Neural cell (in vitro differentiated cells): ENCODE data around the gene SLC35E3. TPM values are rescaled to one million over a fixed set of nuclear protein-coding genes. Genes with fewer than 3 reads are reported as not detected.

Experiments used
- H2AFZ ChIP-seq: fragments of 200-600, 300-800 bp; sonication (generic), shearing (Covaris generic); 2 replicates; pipeline ENCODE4 v1.6.0; 2014; ENCODE audit warnings: low read depth, mild to moderate bottlenecking, antibody characterized with exemption, low read length, moderate library complexity
- H3F3A ChIP-seq: fragments of 200-600 bp; shearing (Covaris generic); 2 replicates; pipeline ENCODE4 v1.6.1; 2016; ENCODE audit warnings: mild to moderate bottlenecking, moderate library complexity, mixed read lengths, antibody characterized with exemption, low read length; ENCODE audit not compliant: insufficient read depth, poor library complexity, severe bottlenecking
- H3K27ac ChIP-seq: fragments of 200-600, 300-800 bp; sonication (generic), shearing (Covaris generic); 2 replicates; pipeline ENCODE4 v1.5.1; 2014; ENCODE audit warnings: mild to moderate bottlenecking, low read length, moderate library complexity
- H3K27me3 ChIP-seq: fragments of 300-800, 200-600 bp; sonication (generic), shearing (Covaris generic); 2 replicates; pipeline ENCODE4 v1.6.0; 2014; ENCODE audit warnings: mild to moderate bottlenecking, low read depth, low read length, moderate library complexity; ENCODE audit not compliant: insufficient read depth
- H3K36me3 ChIP-seq: fragments of 300-800, 200-600 bp; sonication (generic), shearing (Covaris generic); 2 replicates; pipeline ENCODE4 v1.5.1; 2014; ENCODE audit warnings: mild to moderate bottlenecking, antibody characterized with exemption, low read length, moderate library complexity; ENCODE audit not compliant: insufficient read depth
- H3K4me2 ChIP-seq: fragments of 300-800, 200-600 bp; sonication (generic), shearing (Covaris generic); 2 replicates; pipeline ENCODE4 v1.6.0; 2014; ENCODE audit warnings: mild to moderate bottlenecking, low read length
- H3K4me3 ChIP-seq: fragments of 300-800, 200-600 bp; sonication (generic), shearing (Covaris generic); 2 replicates; pipeline ENCODE4 v1.5.1; 2014; ENCODE audit warnings: mild to moderate bottlenecking, low read length, moderate library complexity
- H3K79me2 ChIP-seq: fragments of 200-600 bp; shearing (Covaris generic); replicated peaks from 2 replicates; pipeline ENCODE4 v1.6.0; 2014; ENCODE audit warnings: mild to moderate bottlenecking, low read length, moderate library complexity; ENCODE audit not compliant: insufficient read depth
- H3K9ac ChIP-seq: fragments of 300-800, 200-600 bp; sonication (generic), shearing (Covaris generic); 2 replicates; pipeline ENCODE4 v1.6.1; 2016; ENCODE audit warnings: mild to moderate bottlenecking, low read length, mixed read lengths
- H3K9me2 ChIP-seq: fragments of 200-600 bp; shearing (Covaris generic); 2 replicates; pipeline ENCODE4 v1.6.1; 2016; ENCODE audit warnings: mild to moderate bottlenecking, low read length, mixed read lengths; ENCODE audit not compliant: insufficient read depth
- H3K9me3 ChIP-seq: fragments of 200-600, 300-800 bp; sonication (generic), shearing (Covaris generic); 2 replicates; pipeline ENCODE4 v1.6.1; 2016; ENCODE audit warnings: mild to moderate bottlenecking, mixed run types, low read length, moderate library complexity, mixed read lengths
- H4K20me1 ChIP-seq: fragments of 200-600 bp; shearing (Covaris generic); 2 replicates; pipeline ENCODE4 v1.6.1; 2016; ENCODE audit warnings: mild to moderate bottlenecking, mixed run types; ENCODE audit not compliant: insufficient read depth
- CTCF ChIP-seq: fragments of 450-650 bp; IDR thresholded peaks from 2 replicates; pipeline ENCODE4 v1.5.1; 2014; ENCODE audit warnings: antibody characterized with exemption, mild to moderate bottlenecking, moderate library complexity; ENCODE audit not compliant: poor library complexity, severe bottlenecking
- EP300 ChIP-seq: fragments of 450-650 bp; conservative IDR thresholded peaks from 2 replicates; pipeline ENCODE4 v1.6.1; 2014; ENCODE audit warnings: antibody characterized with exemption, mild to moderate bottlenecking, moderate library complexity; ENCODE audit not compliant: poor library complexity, severe bottlenecking
- EZH2 ChIP-seq: fragments of 200-600, 300-800 bp; shearing (Covaris generic), sonication (generic); IDR thresholded peaks from 2 replicates; pipeline ENCODE4 v1.6.1; 2014; ENCODE audit warnings: antibody characterized with exemption, low read length, borderline replicate concordance, mild to moderate bottlenecking; ENCODE audit not compliant: insufficient read depth, poor library complexity, severe bottlenecking
- MXI1 ChIP-seq: fragments of 450-650 bp; conservative IDR thresholded peaks from 2 replicates; pipeline ENCODE4 v1.6.1; 2014; ENCODE audit warnings: antibody characterized with exemption, mild to moderate bottlenecking; ENCODE audit not compliant: poor library complexity, severe bottlenecking
- POLR2AphosphoS5 ChIP-seq: IDR thresholded peaks from 2 replicates; pipeline ENCODE4 v1.6.1; 2012
- RAD21 ChIP-seq: fragments of 450-650 bp; conservative IDR thresholded peaks from 2 replicates; pipeline ENCODE4 v1.6.1; 2014; ENCODE audit warnings: antibody characterized with exemption, mild to moderate bottlenecking, moderate library complexity
- REST ChIP-seq: IDR thresholded peaks from 2 replicates; pipeline ENCODE4 v1.6.1; 2012; ENCODE audit warnings: borderline replicate concordance
- SMC3 ChIP-seq: fragments of 450-650 bp; conservative IDR thresholded peaks from 2 replicates; pipeline ENCODE4 v1.6.1; 2014; ENCODE audit warnings: antibody characterized with exemption, mild to moderate bottlenecking, moderate library complexity; ENCODE audit not compliant: poor library complexity
- TAF1 ChIP-seq: IDR thresholded peaks from 2 replicates; pipeline ENCODE4 v1.6.1; 2012; ENCODE audit warnings: low read depth
- polyA plus RNA-seq: library from polyadenylated mRNA; depleted of rRNA; stranded (reverse); fragments of >200 nt; gene quantifications from 2 replicates; pipeline ENCODE4 v1.2.3, GENCODE V29; 2014

SLC35E3 gene
- polyA plus RNA-seq, 1 donor from 2014 or later = 10.5 TPM

- H4K20me1 ChIP-seq = no peaks in the 10 kb centered on the region
- no peak overlapping the region for H2AFZ ChIP-seq
- no peaks in the 10 kb centered on the region for H3K9me2 ChIP-seq
- H3K27ac ChIP-seq = no peak overlapping the region
- H3K9me3 ChIP-seq = no peaks in the 10 kb centered on the region
- TF ChIP-seq RAD21 (no peak), EZH2 (no peak), EP300 (no peak), SMC3 (no peak), REST (no peak), CTCF (no peak), TAF1 (no peak), POLR2AphosphoS5 (no peak), MXI1 (no peak)
- peaks cover 7% of the 10 kb centered on the region for H3K36me3 ChIP-seq
- H3K79me2 ChIP-seq = no peaks in the 10 kb centered on the region
- H3K9ac ChIP-seq = no peak overlapping the region
- H3K27me3 ChIP-seq = no peaks in the 10 kb centered on the region
- H3F3A ChIP-seq = no peaks in the 10 kb centered on the region
- H3K4me3 ChIP-seq = no peak overlapping the region
- H3K4me2 ChIP-seq = no peak overlapping the region
These were observed 15.5 kb downstream of the SLC35E3 start for GRCh38 chr12:68761442-68761812.

- H3F3A ChIP-seq = no peaks in the 10 kb centered on the region
- no peaks in the 10 kb centered on the region for H4K20me1 ChIP-seq
- no peak overlapping the region for H3K9ac ChIP-seq
- no peaks in the 10 kb centered on the region for H3K79me2 ChIP-seq
- no peak overlapping the region for H2AFZ ChIP-seq
- no peak overlapping the region for H3K4me2 ChIP-seq
- no peak overlapping the region for H3K4me3 ChIP-seq
- H3K27ac ChIP-seq = no peak overlapping the region
- TF ChIP-seq RAD21 (no peak), POLR2AphosphoS5 (no peak), REST (no peak), EZH2 (no peak), MXI1 (no peak), EP300 (no peak), TAF1 (no peak), CTCF (no peak), SMC3 (no peak)
- no peaks in the 10 kb centered on the region for H3K27me3 ChIP-seq
- H3K9me3 ChIP-seq = no peaks in the 10 kb centered on the region
- peaks cover 7% of the 10 kb centered on the region for H3K36me3 ChIP-seq
- no peaks in the 10 kb centered on the region for H3K9me2 ChIP-seq
These were observed 16.1 kb downstream of the SLC35E3 start for GRCh38 chr12:68761901-68762630.
